Superior temporal gyrus (tissue), 1 donor: ENCODE results near the gene ARHGEF25.
"Not testable (repeated sequence)": the region's sequence is repeated elsewhere in the genome, so short reads cannot be mapped to it uniquely, and the experiment has no call there.

Experiments used
- DNase-seq: peaks from one replicate; pipeline ENCODE4 v3.0.0-alpha.2; 2016; ENCODE audit errors: extremely low spot score

ARHGEF25 gene

DNA sequence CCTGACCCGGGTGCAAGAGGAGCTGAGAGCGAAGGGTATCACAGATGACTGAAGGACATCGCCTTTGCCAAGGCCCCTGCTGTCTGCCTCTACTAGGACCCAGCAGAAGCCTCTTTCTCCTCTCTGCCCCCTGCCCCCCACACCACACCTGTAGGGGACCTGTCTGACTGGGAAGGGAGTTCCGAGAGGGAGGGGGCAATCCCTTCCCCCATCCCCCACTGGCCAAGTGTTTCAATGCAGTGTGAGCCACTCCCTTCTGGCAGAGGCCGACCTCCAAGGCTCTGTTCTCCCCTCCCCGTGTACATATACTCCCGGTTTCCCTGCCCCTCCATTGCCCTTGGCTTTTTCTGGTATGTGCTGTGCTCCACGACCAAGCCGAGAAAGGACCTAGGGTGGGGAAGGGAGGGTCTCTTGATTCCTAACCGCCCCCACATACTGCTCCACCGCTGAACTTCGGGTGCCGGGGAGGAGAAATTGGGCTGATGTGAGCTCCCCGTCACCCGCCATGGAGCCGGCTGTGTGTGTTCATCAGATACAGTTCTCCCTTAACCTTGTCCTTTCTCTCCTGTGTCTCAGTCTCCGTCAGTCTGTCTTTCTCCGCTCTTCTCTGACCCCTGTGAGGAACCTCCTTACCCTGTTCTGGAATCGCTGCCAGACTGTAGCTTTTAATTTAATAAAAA, 2.0 kb upstream of the ARHGEF25 start:
- no peak for DNase-seq

DNA sequence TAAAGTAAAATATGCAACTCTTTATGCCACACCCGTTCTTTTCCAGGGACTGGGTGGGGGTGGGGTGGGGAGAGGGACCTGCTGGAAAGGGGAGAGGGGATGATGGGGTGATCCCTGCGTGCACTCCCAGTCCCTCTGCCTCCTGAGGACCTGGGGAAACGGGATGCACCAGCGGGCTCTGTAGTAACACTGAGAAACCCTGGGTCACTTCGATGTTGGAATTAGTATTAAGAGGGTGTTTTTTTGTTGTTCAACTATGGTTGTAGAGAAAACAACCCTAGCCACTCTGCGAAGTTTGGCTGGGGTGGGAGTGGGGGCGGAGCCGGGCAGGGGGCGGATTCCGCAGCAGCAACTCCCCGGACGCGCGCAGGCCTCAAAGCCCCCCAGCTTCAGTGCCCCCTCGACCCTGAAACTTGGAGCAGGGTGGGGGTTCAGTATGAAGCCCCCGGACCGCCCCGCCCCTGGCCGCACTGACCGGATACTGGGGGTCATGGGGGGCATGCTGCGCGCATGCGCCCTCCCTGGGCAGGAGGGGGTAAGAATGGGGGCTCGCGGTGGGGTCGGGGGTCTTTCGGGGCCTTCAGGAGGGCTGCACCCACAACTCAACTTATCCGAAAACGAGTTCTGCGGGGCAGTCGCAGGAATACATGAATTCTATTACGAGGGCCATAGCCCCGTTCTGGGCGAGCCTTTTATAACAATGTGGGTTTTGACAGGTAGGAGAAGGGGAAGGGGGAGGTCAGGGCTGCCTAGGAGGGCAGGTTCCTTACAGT, 1.3 kb upstream of the ARHGEF25 start:
- DNase-seq, result no peak

DNA sequence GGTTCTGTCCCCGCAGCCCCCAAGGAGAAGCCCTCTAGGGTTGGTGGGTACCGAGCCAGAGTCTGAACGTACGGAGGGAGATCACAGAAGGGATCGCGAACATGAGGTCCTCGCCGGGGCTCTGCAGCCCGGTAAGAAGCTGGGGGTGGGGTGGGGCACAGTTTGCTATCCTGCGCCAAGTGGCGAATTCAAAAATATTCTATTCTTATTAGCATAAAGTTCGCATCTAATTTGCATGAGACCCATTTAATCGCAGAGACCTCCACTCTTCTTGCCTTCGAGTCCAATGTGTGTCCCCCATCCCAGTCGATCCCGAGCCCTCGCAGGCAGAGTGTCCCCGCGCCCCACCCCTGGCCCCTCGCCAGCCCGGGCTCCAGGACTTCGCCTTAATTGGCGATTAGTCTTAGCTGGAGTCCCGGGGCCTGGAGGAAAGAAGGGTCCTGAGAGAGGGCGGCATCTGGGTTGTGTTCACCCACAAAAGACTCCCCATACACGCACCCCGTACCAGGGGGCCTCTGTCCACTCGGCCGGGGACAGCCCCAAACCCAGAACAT, 604 bp upstream of the ARHGEF25 start:
- no peak for DNase-seq

DNA sequence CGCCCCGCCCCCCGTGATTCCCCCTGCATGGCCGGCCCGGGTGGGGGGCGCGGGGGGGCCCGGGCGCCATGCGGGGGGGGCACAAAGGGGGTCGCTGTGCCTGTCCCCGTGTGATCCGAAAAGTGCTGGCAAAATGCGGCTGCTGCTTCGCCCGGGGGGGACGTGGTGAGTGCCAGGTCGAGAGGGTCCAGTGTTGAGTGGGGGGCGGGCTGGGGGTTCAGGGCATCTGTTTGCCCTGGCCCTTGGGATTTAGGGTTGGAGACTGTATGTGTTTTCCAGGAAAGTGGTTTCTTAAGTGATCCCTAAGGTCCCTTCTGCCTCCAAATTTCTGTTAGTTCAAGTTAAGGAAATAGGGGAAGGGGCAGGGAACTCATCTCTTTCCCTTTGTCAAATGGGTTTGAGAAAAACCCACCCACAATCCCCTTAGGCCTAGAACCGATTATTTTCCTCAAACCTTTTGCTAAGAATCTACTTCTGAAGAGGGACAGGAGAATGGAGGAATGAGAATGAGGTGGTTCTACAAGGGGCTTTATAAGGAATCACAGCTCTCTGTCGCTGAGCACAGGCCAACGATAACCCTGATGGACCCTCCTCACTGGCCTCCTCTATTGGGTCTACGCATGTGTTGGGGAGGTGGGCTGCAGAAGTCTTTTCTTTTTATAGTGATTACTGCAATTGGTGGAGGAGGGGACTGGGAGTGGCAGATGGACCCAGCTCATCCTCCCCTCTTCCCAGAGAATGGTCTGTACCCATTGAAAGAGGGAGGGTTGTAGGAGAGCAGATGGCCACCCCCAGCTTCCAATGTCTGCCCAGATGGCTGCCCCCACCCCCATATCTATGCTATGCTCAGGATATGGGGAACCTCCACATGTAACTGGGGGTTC, 834 bp downstream of the ARHGEF25 start:
- DNase-seq, result no peak

DNA sequence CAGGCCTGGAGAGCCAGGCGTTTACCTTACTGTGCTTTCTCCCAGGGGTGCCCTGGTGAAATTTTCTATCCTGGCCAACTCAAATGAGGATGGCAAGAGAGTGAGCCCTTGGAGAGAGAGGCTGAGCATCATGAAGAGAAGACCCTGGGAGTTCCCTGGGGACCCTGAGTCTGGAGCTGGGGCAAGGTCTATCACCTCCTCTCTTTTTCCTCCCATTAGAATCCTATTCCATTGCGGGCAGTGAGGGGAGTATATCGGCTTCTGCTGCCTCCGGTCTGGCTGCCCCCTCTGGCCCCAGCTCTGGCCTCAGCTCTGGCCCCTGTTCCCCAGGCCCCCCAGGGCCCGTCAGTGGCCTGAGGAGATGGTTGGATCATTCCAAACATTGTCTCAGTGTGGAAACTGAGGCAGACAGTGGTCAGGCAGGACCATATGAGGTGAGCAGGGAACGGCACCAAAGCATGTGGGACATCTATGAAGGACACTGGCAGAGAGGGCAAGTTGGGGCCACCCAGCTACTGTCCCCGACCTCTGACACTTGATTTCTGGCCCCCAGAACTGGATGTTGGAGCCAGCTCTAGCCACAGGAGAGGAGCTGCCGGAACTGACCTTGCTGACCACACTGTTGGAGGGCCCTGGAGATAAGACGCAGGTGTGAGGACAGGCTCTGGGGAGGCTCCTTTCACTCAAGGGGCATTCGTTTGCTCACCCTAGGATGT, 1.6 kb downstream of the ARHGEF25 start:
- no peak for DNase-seq

DNA sequence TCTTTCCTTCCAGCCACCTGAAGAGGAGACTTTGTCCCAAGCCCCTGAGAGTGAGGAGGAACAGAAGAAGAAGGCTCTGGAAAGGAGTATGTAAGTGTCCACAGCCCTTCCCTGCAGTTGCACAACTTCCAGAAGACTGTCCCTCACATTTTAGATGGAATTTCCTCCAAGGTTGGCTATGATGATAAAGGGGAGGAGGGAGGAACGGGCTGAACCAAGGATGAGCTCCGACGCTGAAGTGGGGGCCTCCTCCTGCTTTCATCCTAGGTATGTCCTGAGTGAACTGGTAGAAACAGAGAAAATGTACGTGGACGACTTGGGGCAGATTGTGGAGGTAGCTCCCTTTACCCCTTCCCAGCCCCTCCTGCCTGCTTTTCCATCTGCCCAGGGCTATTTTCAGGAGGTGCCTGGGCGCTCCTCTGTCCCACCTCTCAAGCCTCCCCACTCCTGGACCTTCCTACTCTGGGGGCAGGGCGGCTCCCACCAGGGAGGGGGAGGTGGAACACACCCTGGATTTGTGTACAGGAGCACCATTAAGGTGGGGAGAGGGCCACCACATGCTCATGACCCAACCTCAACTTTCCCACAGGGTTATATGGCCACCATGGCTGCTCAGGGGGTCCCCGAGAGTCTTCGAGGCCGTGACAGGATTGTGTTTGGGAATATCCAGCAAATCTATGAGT, 2.3 kb downstream of the ARHGEF25 start:
- DNase-seq, result no peak

DNA sequence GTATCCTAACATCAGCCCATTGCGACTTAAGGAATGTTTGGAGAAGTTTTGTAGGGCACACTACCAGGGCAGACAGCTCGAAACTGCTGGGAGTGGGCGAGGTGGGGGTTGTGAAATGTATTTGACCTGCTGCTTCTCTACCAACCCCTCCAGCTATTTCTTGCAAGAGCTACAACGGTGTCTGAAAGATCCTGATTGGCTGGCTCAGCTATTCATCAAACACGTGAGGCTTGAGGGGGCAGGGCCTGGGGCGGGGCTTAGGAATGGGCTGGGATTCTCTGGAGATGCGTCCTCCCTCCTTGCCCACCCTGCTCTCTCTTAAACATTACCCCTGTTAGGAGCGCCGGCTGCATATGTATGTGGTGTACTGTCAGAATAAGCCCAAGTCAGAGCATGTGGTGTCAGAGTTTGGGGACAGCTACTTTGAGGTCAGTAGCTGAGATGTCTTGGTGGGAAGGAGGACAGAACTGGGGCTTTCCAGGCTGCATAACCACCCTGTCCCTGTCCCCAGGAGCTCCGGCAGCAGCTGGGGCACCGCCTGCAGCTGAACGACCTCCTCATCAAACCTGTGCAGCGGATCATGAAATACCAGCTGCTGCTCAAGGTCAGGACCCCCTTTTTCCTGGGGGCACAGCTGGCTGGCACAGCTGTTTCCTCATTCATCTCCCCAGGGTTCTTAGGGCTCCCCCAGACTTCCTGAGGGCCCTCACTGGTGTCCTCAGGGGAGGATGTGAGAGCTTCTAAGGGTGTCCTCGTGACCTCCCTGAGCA, 3.1 kb downstream of the ARHGEF25 start:
- no peak for DNase-seq

DNA sequence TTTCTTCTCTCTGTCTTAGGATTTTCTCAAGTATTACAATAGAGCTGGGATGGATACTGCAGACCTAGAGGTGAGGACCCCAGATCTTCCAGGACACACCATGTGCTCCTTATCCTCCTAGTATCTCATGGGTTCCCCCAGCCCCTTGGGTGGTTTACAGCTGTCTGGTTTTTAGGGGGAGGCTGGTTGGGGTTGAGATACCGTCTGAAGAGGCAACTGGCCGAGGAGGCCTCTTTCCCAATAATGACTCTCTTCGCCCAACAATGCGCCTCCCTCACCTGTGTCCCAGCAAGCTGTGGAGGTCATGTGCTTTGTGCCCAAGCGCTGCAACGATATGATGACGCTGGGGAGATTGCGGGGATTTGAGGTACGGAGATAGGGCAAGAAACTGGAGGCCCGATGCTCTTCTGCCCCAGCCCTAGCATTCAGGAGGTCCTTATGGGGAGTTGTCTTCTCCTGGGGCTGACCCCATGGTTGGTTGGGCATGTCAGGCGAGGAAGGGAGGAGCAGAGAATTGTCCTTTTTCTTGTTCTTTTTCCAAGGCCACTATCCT, 3.8 kb downstream of the ARHGEF25 start:
- DNase-seq, result no peak

DNA sequence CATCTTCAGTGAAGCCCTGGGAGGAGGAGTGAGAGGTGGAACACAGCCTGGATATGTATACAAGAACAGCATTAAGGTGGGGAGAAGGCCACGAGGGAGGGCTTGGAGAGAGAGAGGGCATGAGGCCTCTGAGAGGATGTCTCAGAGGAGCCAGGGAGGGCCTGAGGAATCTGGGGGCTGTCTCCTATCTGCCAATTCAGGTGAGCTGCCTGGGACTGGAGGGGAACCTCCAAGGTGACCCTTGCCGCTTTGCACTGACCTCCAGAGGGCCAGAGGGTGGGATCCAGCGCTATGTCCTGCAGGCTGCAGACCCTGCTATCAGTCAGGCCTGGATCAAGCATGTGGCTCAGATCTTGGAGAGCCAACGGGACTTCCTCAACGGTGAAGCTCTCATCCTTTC, 4.4 kb downstream of the ARHGEF25 start:
- DNase-seq, result no peak

DNA sequence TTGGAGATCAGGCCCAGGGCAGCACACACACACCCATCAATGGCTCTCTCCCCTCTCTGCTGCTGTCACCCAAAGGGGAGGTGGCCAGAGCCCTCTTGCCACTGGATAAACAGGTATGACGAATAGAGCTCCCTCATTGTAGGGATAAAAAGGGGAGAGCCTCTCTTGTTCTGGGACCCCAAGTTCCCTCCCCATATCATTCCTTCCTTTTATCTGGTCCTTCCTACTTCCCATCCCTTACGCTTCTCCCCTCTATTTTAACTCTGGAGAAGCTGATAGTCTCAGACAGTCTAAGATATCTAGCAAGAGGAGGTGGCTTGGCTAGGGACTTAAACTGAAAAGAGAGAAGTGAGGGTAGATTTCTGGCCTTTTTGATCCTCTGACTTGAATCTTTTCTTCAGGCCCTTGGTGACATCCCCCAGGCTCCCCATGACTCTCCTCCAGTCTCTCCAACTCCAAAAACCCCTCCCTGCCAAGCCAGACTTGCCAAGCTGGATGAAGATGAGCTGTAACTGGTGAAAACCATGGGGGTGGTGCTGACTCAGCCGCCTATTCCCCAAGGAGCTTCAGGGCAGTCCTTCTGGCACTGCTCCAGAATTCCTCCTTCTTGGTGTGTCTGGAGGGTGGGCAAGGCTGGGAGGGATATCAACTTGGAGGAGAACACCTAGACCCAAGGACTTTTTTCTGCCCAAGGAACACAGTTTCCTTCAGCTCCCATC, 5.3 kb downstream of the ARHGEF25 start:
- DNase-seq, result no peak

DNA sequence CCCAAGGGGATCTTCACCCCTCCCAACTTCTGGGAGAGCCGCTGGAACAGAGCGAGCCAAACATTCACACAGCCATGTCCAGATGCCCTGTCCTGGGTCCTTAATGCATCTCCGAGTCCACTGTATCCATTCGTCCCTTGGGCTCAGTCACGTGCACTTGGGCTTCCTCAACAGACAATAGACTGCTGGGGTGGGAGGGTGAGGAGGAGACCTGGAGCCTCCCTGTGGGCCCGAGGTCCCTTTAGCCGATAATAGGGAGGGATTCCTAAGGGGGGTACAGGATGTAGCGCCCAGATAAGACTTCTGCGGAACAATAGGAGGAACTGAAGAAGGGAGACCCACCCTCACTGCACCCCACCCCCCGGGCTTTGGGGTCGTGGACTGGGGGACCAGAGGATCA, 6.7 kb downstream of the ARHGEF25 start:
- no peak for DNase-seq

DNA sequence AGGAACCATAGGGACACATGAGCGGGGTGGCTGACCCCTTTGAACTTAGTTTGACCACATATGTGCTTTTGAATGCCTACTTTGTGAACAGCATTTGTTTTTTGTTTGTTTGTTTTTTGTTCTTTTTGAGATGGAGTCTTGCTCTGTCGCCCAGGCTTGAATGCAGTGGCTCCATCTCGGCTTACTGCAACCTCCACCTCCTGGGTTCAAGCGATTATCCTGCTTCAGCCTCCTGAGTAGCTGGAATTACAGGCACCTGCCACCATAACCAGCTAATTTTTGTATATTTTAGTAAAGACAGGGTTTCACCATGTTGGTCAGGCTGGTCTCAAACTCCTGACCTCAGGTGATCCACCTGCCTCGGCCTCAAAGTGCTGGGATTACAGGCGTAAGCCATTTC, 7.2 kb downstream of the ARHGEF25 start:
- not testable (repeated sequence) for DNase-seq

DNA sequence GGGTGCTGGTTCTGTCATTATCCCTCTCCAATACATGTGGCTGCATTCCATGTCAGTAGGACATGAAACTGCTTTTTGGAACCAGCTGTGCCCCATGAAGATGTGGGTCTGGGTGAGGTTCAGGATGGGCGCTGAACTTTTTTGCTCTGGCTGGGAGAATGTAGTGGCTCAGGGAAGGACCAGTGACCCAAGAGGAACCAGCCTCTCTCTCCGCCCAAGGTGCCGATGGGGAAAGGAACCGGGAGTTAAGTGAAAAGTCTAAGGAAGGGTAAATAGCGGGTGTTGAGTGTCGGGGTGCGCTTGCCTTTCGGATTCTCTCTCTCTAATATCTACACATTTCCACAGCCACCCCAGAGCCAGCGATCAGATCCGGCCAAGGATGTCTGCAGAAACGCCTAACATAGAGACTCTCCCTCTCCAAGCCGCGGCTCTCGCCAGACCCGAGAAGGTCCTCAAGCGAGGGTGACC, 7.8 kb downstream of the ARHGEF25 start:
- no peak for DNase-seq

DNA sequence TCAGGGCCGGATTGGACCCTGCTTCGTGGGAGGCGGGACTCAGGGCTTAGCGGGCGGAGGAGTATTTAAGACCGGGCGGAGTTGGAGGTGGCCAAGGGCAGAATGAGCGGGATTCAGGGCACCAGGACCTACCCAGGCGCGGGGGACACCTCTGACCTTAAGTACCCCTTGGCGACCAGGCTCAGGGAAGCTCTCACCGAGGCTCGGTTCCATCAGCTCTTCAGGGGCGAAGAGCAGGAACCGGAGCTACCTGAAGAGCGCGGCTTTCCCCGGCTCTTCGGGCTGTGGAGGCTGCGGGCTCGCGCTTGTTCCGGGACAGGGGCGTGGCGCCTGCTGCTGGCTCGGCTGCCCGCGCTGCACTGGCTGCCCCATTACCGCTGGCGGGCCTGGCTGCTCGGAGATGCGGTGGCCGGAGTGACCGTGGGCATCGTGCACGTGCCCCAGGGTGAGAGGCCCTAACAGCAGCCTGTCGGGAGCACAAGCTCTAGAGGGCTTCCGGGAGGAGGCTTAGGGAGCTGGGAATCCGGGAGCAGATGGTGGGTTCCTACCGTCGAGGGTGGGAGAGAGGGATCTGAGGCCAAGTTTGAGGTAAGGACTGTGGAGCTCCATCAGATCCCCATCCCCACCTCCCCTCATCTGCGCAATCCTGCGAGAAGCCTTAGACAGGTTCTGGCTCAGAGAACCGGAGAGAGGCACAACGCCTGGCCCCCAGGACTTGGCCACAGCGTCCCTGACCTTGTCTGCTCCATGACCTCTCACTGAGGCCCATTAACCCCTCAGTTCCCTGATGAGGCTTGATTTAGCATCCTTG, 8.4 kb downstream of the ARHGEF25 start:
- no peak for DNase-seq

DNA sequence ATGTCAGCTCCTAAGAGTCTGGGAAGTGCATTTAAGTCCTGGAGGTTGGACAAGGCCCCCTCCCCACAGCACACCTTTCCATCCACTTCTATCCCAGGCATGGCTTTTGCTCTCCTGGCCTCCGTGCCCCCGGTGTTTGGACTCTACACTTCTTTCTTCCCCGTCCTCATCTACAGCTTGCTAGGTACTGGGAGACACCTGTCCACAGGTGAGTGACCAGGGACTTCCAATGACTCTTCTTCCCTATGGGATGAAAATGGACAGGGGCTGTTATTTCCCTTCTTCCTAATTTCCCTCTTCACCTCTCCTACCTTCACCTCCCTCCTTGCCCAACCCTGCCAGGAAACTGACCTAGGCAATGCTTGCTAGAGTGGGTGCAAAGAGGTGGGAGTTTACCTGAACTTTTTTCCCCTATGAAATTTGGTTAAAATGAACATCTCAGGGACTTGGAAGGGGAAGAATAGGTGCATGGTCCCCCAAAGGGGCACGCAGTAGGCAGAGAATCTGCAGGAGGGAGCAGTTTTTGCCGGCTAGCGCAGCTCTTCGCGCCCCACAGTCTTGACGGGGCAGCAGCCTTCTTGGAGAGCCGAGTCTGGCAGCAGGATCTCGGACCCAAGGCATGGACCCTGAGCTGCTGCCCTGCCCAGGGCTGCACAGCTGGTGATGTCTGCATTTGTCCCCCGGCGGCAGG, 9.2 kb downstream of the ARHGEF25 start:
- DNase-seq, result no peak

DNA sequence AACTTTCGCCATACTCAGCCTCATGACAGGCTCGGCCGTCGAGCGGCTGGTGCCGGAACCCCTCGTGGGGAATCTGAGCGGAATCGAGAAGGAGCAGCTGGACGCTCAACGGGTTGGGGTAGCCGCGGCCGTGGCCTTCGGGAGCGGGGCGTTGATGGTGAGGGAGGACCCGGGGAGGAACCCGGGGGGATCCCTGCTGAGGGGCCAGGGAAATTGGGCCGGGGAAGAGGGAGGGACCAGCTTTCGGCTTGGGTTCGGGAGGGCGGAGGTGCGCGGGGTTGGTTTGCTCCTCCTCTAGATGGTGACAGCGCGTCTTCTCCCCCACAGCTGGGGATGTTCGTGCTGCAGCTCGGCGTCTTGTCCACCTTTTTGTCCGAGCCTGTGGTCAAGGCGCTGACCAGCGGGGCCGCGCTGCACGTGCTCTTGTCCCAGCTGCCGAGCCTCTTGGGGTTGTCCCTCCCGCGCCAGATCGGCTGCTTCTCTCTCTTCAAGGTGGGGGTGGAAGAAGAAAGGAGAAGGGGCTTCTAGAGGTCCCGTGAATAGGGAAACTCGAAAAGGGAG, 9.8 kb downstream of the ARHGEF25 start:
- DNase-seq, result no peak
